Neural cell (in vitro differentiated cells): Measurements from ENCODE around the gene BCHE. TPM values are rescaled to one million over a fixed set of nuclear protein-coding genes. Genes with fewer than 3 reads are reported as not detected.

Experiments
- H2AFZ ChIP-seq: fragments of 200-600, 300-800 bp; sonication (generic), shearing (Covaris generic); 2 replicates; pipeline ENCODE4 v1.6.0; 2014; ENCODE audit warnings: low read depth, mild to moderate bottlenecking, antibody characterized with exemption, low read length, moderate library complexity
- H3F3A ChIP-seq: fragments of 200-600 bp; shearing (Covaris generic); 2 replicates; pipeline ENCODE4 v1.6.1; 2016; ENCODE audit warnings: mild to moderate bottlenecking, moderate library complexity, mixed read lengths, antibody characterized with exemption, low read length; ENCODE audit not compliant: insufficient read depth, poor library complexity, severe bottlenecking
- H3K27ac ChIP-seq: fragments of 200-600, 300-800 bp; sonication (generic), shearing (Covaris generic); 2 replicates; pipeline ENCODE4 v1.5.1; 2014; ENCODE audit warnings: mild to moderate bottlenecking, low read length, moderate library complexity
- H3K27me3 ChIP-seq: fragments of 300-800, 200-600 bp; sonication (generic), shearing (Covaris generic); 2 replicates; pipeline ENCODE4 v1.6.0; 2014; ENCODE audit warnings: mild to moderate bottlenecking, low read depth, low read length, moderate library complexity; ENCODE audit not compliant: insufficient read depth
- H3K36me3 ChIP-seq: fragments of 300-800, 200-600 bp; sonication (generic), shearing (Covaris generic); 2 replicates; pipeline ENCODE4 v1.5.1; 2014; ENCODE audit warnings: mild to moderate bottlenecking, antibody characterized with exemption, low read length, moderate library complexity; ENCODE audit not compliant: insufficient read depth
- H3K4me2 ChIP-seq: fragments of 300-800, 200-600 bp; sonication (generic), shearing (Covaris generic); 2 replicates; pipeline ENCODE4 v1.6.0; 2014; ENCODE audit warnings: mild to moderate bottlenecking, low read length
- H3K4me3 ChIP-seq: fragments of 300-800, 200-600 bp; sonication (generic), shearing (Covaris generic); 2 replicates; pipeline ENCODE4 v1.5.1; 2014; ENCODE audit warnings: mild to moderate bottlenecking, low read length, moderate library complexity
- H3K79me2 ChIP-seq: fragments of 200-600 bp; shearing (Covaris generic); replicated peaks from 2 replicates; pipeline ENCODE4 v1.6.0; 2014; ENCODE audit warnings: mild to moderate bottlenecking, low read length, moderate library complexity; ENCODE audit not compliant: insufficient read depth
- H3K9ac ChIP-seq: fragments of 300-800, 200-600 bp; sonication (generic), shearing (Covaris generic); 2 replicates; pipeline ENCODE4 v1.6.1; 2016; ENCODE audit warnings: mild to moderate bottlenecking, low read length, mixed read lengths
- H3K9me2 ChIP-seq: fragments of 200-600 bp; shearing (Covaris generic); 2 replicates; pipeline ENCODE4 v1.6.1; 2016; ENCODE audit warnings: mild to moderate bottlenecking, low read length, mixed read lengths; ENCODE audit not compliant: insufficient read depth
- H3K9me3 ChIP-seq: fragments of 200-600, 300-800 bp; sonication (generic), shearing (Covaris generic); 2 replicates; pipeline ENCODE4 v1.6.1; 2016; ENCODE audit warnings: mild to moderate bottlenecking, mixed run types, low read length, moderate library complexity, mixed read lengths
- H4K20me1 ChIP-seq: fragments of 200-600 bp; shearing (Covaris generic); 2 replicates; pipeline ENCODE4 v1.6.1; 2016; ENCODE audit warnings: mild to moderate bottlenecking, mixed run types; ENCODE audit not compliant: insufficient read depth
- EP300 ChIP-seq: fragments of 450-650 bp; conservative IDR thresholded peaks from 2 replicates; pipeline ENCODE4 v1.6.1; 2014; ENCODE audit warnings: antibody characterized with exemption, mild to moderate bottlenecking, moderate library complexity; ENCODE audit not compliant: poor library complexity, severe bottlenecking
- EZH2 ChIP-seq: fragments of 200-600, 300-800 bp; shearing (Covaris generic), sonication (generic); IDR thresholded peaks from 2 replicates; pipeline ENCODE4 v1.6.1; 2014; ENCODE audit warnings: antibody characterized with exemption, low read length, borderline replicate concordance, mild to moderate bottlenecking; ENCODE audit not compliant: insufficient read depth, poor library complexity, severe bottlenecking
- MXI1 ChIP-seq: fragments of 450-650 bp; conservative IDR thresholded peaks from 2 replicates; pipeline ENCODE4 v1.6.1; 2014; ENCODE audit warnings: antibody characterized with exemption, mild to moderate bottlenecking; ENCODE audit not compliant: poor library complexity, severe bottlenecking
- POLR2AphosphoS5 ChIP-seq: IDR thresholded peaks from 2 replicates; pipeline ENCODE4 v1.6.1; 2012
- RAD21 ChIP-seq: fragments of 450-650 bp; conservative IDR thresholded peaks from 2 replicates; pipeline ENCODE4 v1.6.1; 2014; ENCODE audit warnings: antibody characterized with exemption, mild to moderate bottlenecking, moderate library complexity
- SMC3 ChIP-seq: fragments of 450-650 bp; conservative IDR thresholded peaks from 2 replicates; pipeline ENCODE4 v1.6.1; 2014; ENCODE audit warnings: antibody characterized with exemption, mild to moderate bottlenecking, moderate library complexity; ENCODE audit not compliant: poor library complexity
- TAF1 ChIP-seq: IDR thresholded peaks from 2 replicates; pipeline ENCODE4 v1.6.1; 2012; ENCODE audit warnings: low read depth
- polyA plus RNA-seq: library from polyadenylated mRNA; depleted of rRNA; stranded (reverse); fragments of >200 nt; gene quantifications from 2 replicates; pipeline ENCODE4 v1.2.3, GENCODE V29; 2014
- TF ChIP-seq, protein P1 (sequence below): IDR thresholded peaks from 2 replicates; pipeline ENCODE4 v1.6.1; 2012; ENCODE audit warnings: borderline replicate concordance
- TF ChIP-seq, protein P2 (sequence below): fragments of 450-650 bp; IDR thresholded peaks from 2 replicates; pipeline ENCODE4 v1.5.1; 2014; ENCODE audit warnings: antibody characterized with exemption, mild to moderate bottlenecking, moderate library complexity; ENCODE audit not compliant: poor library complexity, severe bottlenecking

Gene BCHE
- polyA plus RNA-seq, 1 donor from 2014 or later, result 2.6 TPM

GRCh38 chr3:165837801-165838200, 578 bp upstream of the BCHE start:
- Histone ChIP-seq H3K9me2 (no peaks in the 10 kb centered on the region), H3K27me3 (no peaks in the 10 kb centered on the region), H4K20me1 (no peaks in the 10 kb centered on the region), H3K9me3 (no peaks in the 10 kb centered on the region), H3K27ac (no peak overlapping the region), H3K4me2 (no peak overlapping the region), H3K9ac (no peak overlapping the region), H3F3A (no peaks in the 10 kb centered on the region), H3K79me2 (no peaks in the 10 kb centered on the region), H3K36me3 (no peaks in the 10 kb centered on the region), H3K4me3 (no peak overlapping the region), H2AFZ (no peak overlapping the region)
- TF ChIP-seq SMC3 (no peak), POLR2AphosphoS5 (no peak), MXI1 (no peak), EZH2 (no peak), RAD21 (no peak), TAF1 (no peak)
- TF ChIP-seq, protein P1, sequence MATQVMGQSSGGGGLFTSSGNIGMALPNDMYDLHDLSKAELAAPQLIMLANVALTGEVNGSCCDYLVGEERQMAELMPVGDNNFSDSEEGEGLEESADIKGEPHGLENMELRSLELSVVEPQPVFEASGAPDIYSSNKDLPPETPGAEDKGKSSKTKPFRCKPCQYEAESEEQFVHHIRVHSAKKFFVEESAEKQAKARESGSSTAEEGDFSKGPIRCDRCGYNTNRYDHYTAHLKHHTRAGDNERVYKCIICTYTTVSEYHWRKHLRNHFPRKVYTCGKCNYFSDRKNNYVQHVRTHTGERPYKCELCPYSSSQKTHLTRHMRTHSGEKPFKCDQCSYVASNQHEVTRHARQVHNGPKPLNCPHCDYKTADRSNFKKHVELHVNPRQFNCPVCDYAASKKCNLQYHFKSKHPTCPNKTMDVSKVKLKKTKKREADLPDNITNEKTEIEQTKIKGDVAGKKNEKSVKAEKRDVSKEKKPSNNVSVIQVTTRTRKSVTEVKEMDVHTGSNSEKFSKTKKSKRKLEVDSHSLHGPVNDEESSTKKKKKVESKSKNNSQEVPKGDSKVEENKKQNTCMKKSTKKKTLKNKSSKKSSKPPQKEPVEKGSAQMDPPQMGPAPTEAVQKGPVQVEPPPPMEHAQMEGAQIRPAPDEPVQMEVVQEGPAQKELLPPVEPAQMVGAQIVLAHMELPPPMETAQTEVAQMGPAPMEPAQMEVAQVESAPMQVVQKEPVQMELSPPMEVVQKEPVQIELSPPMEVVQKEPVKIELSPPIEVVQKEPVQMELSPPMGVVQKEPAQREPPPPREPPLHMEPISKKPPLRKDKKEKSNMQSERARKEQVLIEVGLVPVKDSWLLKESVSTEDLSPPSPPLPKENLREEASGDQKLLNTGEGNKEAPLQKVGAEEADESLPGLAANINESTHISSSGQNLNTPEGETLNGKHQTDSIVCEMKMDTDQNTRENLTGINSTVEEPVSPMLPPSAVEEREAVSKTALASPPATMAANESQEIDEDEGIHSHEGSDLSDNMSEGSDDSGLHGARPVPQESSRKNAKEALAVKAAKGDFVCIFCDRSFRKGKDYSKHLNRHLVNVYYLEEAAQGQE, result no peak
- TF ChIP-seq, protein P2, sequence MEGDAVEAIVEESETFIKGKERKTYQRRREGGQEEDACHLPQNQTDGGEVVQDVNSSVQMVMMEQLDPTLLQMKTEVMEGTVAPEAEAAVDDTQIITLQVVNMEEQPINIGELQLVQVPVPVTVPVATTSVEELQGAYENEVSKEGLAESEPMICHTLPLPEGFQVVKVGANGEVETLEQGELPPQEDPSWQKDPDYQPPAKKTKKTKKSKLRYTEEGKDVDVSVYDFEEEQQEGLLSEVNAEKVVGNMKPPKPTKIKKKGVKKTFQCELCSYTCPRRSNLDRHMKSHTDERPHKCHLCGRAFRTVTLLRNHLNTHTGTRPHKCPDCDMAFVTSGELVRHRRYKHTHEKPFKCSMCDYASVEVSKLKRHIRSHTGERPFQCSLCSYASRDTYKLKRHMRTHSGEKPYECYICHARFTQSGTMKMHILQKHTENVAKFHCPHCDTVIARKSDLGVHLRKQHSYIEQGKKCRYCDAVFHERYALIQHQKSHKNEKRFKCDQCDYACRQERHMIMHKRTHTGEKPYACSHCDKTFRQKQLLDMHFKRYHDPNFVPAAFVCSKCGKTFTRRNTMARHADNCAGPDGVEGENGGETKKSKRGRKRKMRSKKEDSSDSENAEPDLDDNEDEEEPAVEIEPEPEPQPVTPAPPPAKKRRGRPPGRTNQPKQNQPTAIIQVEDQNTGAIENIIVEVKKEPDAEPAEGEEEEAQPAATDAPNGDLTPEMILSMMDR, result no peak

DNA sequence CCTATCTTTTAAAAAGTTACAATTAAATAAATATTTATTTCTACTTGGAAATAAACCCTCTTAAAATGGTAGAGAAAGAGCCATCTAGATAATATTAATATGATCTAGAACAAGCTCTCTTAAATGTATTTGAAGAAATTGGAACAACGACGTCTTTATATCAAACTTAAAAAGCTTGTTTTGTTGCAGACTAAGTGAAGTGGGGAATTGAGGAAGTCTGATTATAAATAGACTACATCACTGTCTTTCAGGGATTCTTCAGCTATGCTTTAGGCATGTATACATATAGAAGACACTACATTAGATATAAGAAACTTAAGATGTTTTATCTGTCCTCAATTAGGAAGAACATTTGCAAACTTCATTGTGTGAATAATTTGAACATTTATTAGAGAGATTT, 1.8 kb downstream of the BCHE start:
- H3K9ac ChIP-seq, result no peak overlapping the region
- H4K20me1 ChIP-seq, result no peaks in the 10 kb centered on the region
- no peak overlapping the region for H3K4me2 ChIP-seq
- no peaks in the 10 kb centered on the region for H3F3A ChIP-seq
- no peaks in the 10 kb centered on the region for H3K79me2 ChIP-seq
- H3K36me3 ChIP-seq, result no peaks in the 10 kb centered on the region
- no peaks in the 10 kb centered on the region for H3K9me3 ChIP-seq
- no peaks in the 10 kb centered on the region for H3K27me3 ChIP-seq
- no peak overlapping the region for H3K27ac ChIP-seq
- TF ChIP-seq SMC3 (no peak), POLR2AphosphoS5 (no peak), TAF1 (no peak), EZH2 (no peak), MXI1 (no peak), EP300 (no peak), RAD21 (no peak)
- TF ChIP-seq, protein P2, result no peak
- TF ChIP-seq, protein P1, result no peak
- no peak overlapping the region for H2AFZ ChIP-seq
- H3K4me3 ChIP-seq, result no peak overlapping the region
- no peaks in the 10 kb centered on the region for H3K9me2 ChIP-seq
